HL-60 (cell line): ENCODE data around the gene TRAFD1. TPM values are rescaled to one million over a fixed set of nuclear protein-coding genes. Genes with fewer than 3 reads are reported as not detected.

Experiments used
- DNase-seq, 2 experiments: peaks; one replicate each; pipeline ENCODE4 v3.0.0-alpha.2; 2010 to 2020; ENCODE audit warnings: low read depth in 1 of 2, low spot score in 1 of 2
- H3K27ac ChIP-seq: fragments of 250-450 bp; sonication (Bioruptor Pico); replicated peaks from 2 replicates; pipeline ENCODE4 v1.5.1; 2020; ENCODE audit warnings: mild to moderate bottlenecking, moderate library complexity
- H3K27me3 ChIP-seq: fragments of 250-450 bp; sonication (Bioruptor Pico); 2 replicates; pipeline ENCODE4 v1.5.1; 2021; ENCODE audit warnings: mild to moderate bottlenecking, moderate library complexity; ENCODE audit not compliant: insufficient read depth, poor library complexity, severe bottlenecking
- H3K4me3 ChIP-seq: replicated peaks from 2 replicates; pipeline ENCODE4 v1.5.1; 2011; ENCODE audit warnings: mild to moderate bottlenecking, control low read depth, low read length; ENCODE audit not compliant: insufficient read depth
- CTCF ChIP-seq: IDR thresholded peaks from one replicate; pipeline ENCODE4 v1.5.1; 2011; ENCODE audit warnings: low read length, control low read depth, inconsistent platforms; ENCODE audit not compliant: insufficient read depth
- GABPA ChIP-seq: IDR thresholded peaks from 2 replicates; pipeline ENCODE4 v1.6.1; 2012; ENCODE audit warnings: low read depth
- POLR2AphosphoS5 ChIP-seq: IDR thresholded peaks from 2 replicates; pipeline ENCODE4 v1.6.1; 2012; ENCODE audit warnings: low read depth
- REST ChIP-seq: IDR thresholded peaks from 2 replicates; pipeline ENCODE4 v1.6.1; 2012; ENCODE audit warnings: low read depth; ENCODE audit not compliant: insufficient replicate concordance
- SPI1 ChIP-seq: IDR thresholded peaks from 2 replicates; pipeline ENCODE4 v1.6.1; 2012; ENCODE audit warnings: low read depth, mild to moderate bottlenecking, borderline replicate concordance
- microRNA-seq: library from miRNA; unstranded; fragments of <30 nt; microRNA quantifications from one replicate; pipeline ENCODE4, GENCODE V29; 2018

Gene TRAFD1

GRCh38 chr12:112198120-112198733 lies 72.9 kb downstream of the TRAFD1 start:
- DNase-seq: peak in 1 of 2 experiments; percentile 65
- TF ChIP-seq SPI1 (no peak), CTCF (peak; percentile 41), POLR2AphosphoS5 (no peak), GABPA (no peak)
- Histone ChIP-seq H3K4me3 (no peak overlapping the region), H3K27me3 (no peaks in the 10 kb centered on the region), H3K27ac (no peak overlapping the region)

- TF ChIP-seq GABPA (no peak), POLR2AphosphoS5 (no peak), SPI1 (no peak), CTCF (no peak), REST (no peak)
- Histone ChIP-seq H3K27me3 (no peaks in the 10 kb centered on the region), H3K27ac (no peak overlapping the region), H3K4me3 (no peak overlapping the region)
- DNase-seq: no peak
Observed at GRCh38 chr12:112199136-112199535, 73.8 kb downstream of the TRAFD1 start.

Small RNA genes within 50 kb of the gene (microRNA-seq; reads per million reads assigned to microRNA genes)
- gene MIR6861: not detected
